Muscle layer of colon (tissue), 2 donors: ENCODE results near the gene NUP42.

Source experiments
- H3K27ac ChIP-seq: one replicate; pipeline ENCODE4 v1.7.0; 2013; ENCODE audit warnings: low read depth, mild to moderate bottlenecking, low read length, moderate library complexity
- H3K27me3 ChIP-seq, 2 donors: one replicate each; pipeline ENCODE4 v1.7.0; 2013; ENCODE audit warnings: low read length in 2 of 2, mild to moderate bottlenecking in 2 of 2; ENCODE audit not compliant: insufficient read depth in 2 of 2, control insufficient read depth in 1 of 2
- H3K36me3 ChIP-seq: one replicate; pipeline ENCODE4 v1.7.0; 2013; ENCODE audit warnings: mild to moderate bottlenecking, low read length; ENCODE audit not compliant: insufficient read depth
- H3K4me1 ChIP-seq: one replicate; pipeline ENCODE4 v1.7.0; 2013; ENCODE audit warnings: mild to moderate bottlenecking, low read length; ENCODE audit not compliant: insufficient read depth
- H3K4me3 ChIP-seq, 2 donors: one replicate each; pipeline ENCODE4 v1.7.0; 2013; ENCODE audit warnings: low read length in 2 of 2, low read depth in 1 of 2, mild to moderate bottlenecking in 1 of 2, moderate library complexity in 1 of 2
- H3K9ac ChIP-seq: one replicate; pipeline ENCODE4 v1.7.0; 2013; ENCODE audit warnings: low read length
- H3K9me3 ChIP-seq: one replicate; pipeline ENCODE4 v1.7.0; 2013; ENCODE audit warnings: mild to moderate bottlenecking, low read length
- donor health status: abdominal sarcoma.
- donor health status: Adenocarcinoma of cecum.

The NUP42 gene

GRCh38 chr7:23181684-23182553, at the start of gene NUP42:
Gene NUP42, plus strand, starts transcription at chr7:23182048. Its CDS starts 38 bp downstream, at chr7:23182086.
- peak within 1 kb of the TSS; percentile 84 for H3K27ac ChIP-seq
- H3K9ac ChIP-seq = peak within 1 kb of the TSS; percentile 91
- H3K4me1 ChIP-seq = peaks cover 20% of the 10 kb centered on the region
- peak within 1 kb of the TSS; percentile 97 to 99 for H3K4me3 ChIP-seq
- H3K9me3 ChIP-seq = no peaks in the 10 kb centered on the region
- peaks cover 7% of the 10 kb centered on the region for H3K36me3 ChIP-seq
- no peaks in the 10 kb centered on the region for H3K27me3 ChIP-seq

- Histone ChIP-seq H3K4me3 (no peak overlapping the region), H3K27ac (no peak overlapping the region), H3K4me1 (no peaks in the 10 kb centered on the region), H3K9me3 (no peaks in the 10 kb centered on the region), H3K36me3 (peaks cover 7% of the 10 kb centered on the region), H3K27me3 (no peaks in the 10 kb centered on the region), H3K9ac (no peak overlapping the region)
Measured at GRCh38 chr7:23133797-23134196, 48.1 kb upstream of the NUP42 start.

- no peak overlapping the region for H3K9ac ChIP-seq
- no peaks in the 10 kb centered on the region for H3K27me3 ChIP-seq
- no peak overlapping the region for H3K27ac ChIP-seq
- no peaks in the 10 kb centered on the region for H3K4me1 ChIP-seq
- H3K9me3 ChIP-seq = no peaks in the 10 kb centered on the region
- no peak overlapping the region for H3K4me3 ChIP-seq
- peaks cover 2% of the 10 kb centered on the region for H3K36me3 ChIP-seq
Measured at GRCh38 chr7:23135755-23136154, 46.1 kb upstream of the NUP42 start.

GRCh38 chr7:23136216-23136615, 45.6 kb upstream of the NUP42 start:
- Histone ChIP-seq H3K36me3 (peaks cover 6% of the 10 kb centered on the region), H3K27ac (no peak overlapping the region), H3K9ac (no peak overlapping the region), H3K4me3 (no peak overlapping the region), H3K4me1 (no peaks in the 10 kb centered on the region), H3K27me3 (no peaks in the 10 kb centered on the region), H3K9me3 (no peaks in the 10 kb centered on the region)

GRCh38 chr7:23157679-23158078, 24.2 kb upstream of the NUP42 start:
- Histone ChIP-seq H3K9me3 (no peaks in the 10 kb centered on the region), H3K27me3 (no peaks in the 10 kb centered on the region), H3K27ac (no peak overlapping the region), H3K36me3 (peaks cover 33% of the 10 kb centered on the region), H3K4me3 (no peak overlapping the region), H3K9ac (no peak overlapping the region), H3K4me1 (no peaks in the 10 kb centered on the region)

GRCh38 chr7:23158546-23158945, 23.3 kb upstream of the NUP42 start:
- Histone ChIP-seq H3K9ac (no peak overlapping the region), H3K36me3 (peaks cover 25% of the 10 kb centered on the region), H3K27me3 (no peaks in the 10 kb centered on the region), H3K4me3 (no peak overlapping the region), H3K4me1 (no peaks in the 10 kb centered on the region), H3K9me3 (no peaks in the 10 kb centered on the region), H3K27ac (no peak overlapping the region)

GRCh38 chr7:23161482-23161881, 20.4 kb upstream of the NUP42 start:
- H3K9ac ChIP-seq = no peak overlapping the region
- H3K36me3 ChIP-seq = peaks cover 19% of the 10 kb centered on the region

GRCh38 chr7:23164846-23165245, 17.0 kb upstream of the NUP42 start:
- Histone ChIP-seq H3K4me3 (no peak overlapping the region), H3K9ac (no peak overlapping the region), H3K27ac (no peak overlapping the region)

More at GRCh38 chr7:23161482-23161881, 20.4 kb upstream of the NUP42 start:
- Histone ChIP-seq H3K4me3 (no peak overlapping the region), H3K27me3 (no peaks in the 10 kb centered on the region), H3K9me3 (no peaks in the 10 kb centered on the region), H3K4me1 (no peaks in the 10 kb centered on the region), H3K27ac (no peak overlapping the region)

GRCh38 chr7:23165316-23165715, 16.5 kb upstream of the NUP42 start:
- no peaks in the 10 kb centered on the region for H3K4me1 ChIP-seq
- no peak overlapping the region for H3K9ac ChIP-seq
- H3K27ac ChIP-seq = no peak overlapping the region
- H3K27me3 ChIP-seq = no peaks in the 10 kb centered on the region
- peaks cover 9% of the 10 kb centered on the region for H3K36me3 ChIP-seq
- no peaks in the 10 kb centered on the region for H3K9me3 ChIP-seq
- H3K4me3 ChIP-seq = no peak overlapping the region

More at GRCh38 chr7:23164846-23165245, 17.0 kb upstream of the NUP42 start:
- peaks cover 9% of the 10 kb centered on the region for H3K36me3 ChIP-seq
- no peaks in the 10 kb centered on the region for H3K9me3 ChIP-seq
- H3K27me3 ChIP-seq = no peaks in the 10 kb centered on the region
- no peaks in the 10 kb centered on the region for H3K4me1 ChIP-seq

- no peak overlapping the region for H3K9ac ChIP-seq
- H3K27me3 ChIP-seq = no peaks in the 10 kb centered on the region
- H3K9me3 ChIP-seq = no peaks in the 10 kb centered on the region
- H3K36me3 ChIP-seq = peaks cover 9% of the 10 kb centered on the region
- H3K4me3 ChIP-seq = no peak overlapping the region
- no peak overlapping the region for H3K27ac ChIP-seq
- no peaks in the 10 kb centered on the region for H3K4me1 ChIP-seq
Measured at GRCh38 chr7:23167691-23168090, 14.2 kb upstream of the NUP42 start.

- H3K4me3 ChIP-seq = no peak overlapping the region
- H3K27me3 ChIP-seq = no peaks in the 10 kb centered on the region
- H3K36me3 ChIP-seq = peaks cover 9% of the 10 kb centered on the region
- H3K4me1 ChIP-seq = no peaks in the 10 kb centered on the region
- no peak overlapping the region for H3K27ac ChIP-seq
- H3K9ac ChIP-seq = no peak overlapping the region
- no peaks in the 10 kb centered on the region for H3K9me3 ChIP-seq
Measured at GRCh38 chr7:23168111-23168885, 13.6 kb upstream of the NUP42 start.
